ENCODE data around the gene METRN. TPM values are rescaled to one million over a fixed set of nuclear protein-coding genes. Genes with fewer than 3 reads are reported as not detected.

METRN gene
- total and polyA plus RNA-seq, 3 donors from 2014 or later: 21.0 to 50.6 (median 34.9) TPM

DNA sequence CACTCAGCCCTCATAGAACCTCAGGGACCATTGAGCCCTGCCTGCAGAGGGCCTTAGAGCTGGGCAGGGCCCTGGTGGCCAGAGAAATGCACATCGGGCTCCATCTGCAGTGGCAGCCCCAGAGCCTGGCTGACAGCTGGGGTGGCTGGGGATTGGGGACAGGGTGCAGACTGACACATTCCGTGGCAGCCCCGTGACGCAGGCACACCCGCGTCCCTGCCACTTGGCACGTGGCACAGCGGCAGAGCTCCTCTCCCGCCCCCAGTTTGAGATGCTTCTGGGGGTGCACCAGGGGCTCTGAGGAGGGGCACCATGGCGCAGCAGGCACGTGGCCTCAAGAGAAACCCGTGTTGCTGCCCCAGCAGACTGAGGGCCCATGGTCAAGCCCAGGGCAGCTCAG lies 11.5 kb upstream of the METRN start:
- WGBS, 2 donors: 88% methylated on average over 9 of the region's 12 CpGs; no CpG with 5 or more reads in 1 of the 2 donors
- no peak for TF ChIP-seq CTCF (IDR thresholded peaks at IDR 0.05)
- TF ChIP-seq POLR2A (IDR thresholded peaks at IDR 0.05): no peak
- Histone ChIP-seq H3K27ac (no peak overlapping the region), H3K9me3 (no peaks in the 10 kb centered on the region), H3K4me3 (no peak overlapping the region), H3K27me3 (no peaks in the 10 kb centered on the region), H3K4me1 (no peaks in the 10 kb centered on the region), H3K36me3 (ENCODE audit: low read depth, missing control alignments) (no peaks in the 10 kb centered on the region)
- DNase-seq: no peak
- intact Hi-C loops (cut with DNase I; ENCODE audit: low total_unique reads): no loop called here

DNA sequence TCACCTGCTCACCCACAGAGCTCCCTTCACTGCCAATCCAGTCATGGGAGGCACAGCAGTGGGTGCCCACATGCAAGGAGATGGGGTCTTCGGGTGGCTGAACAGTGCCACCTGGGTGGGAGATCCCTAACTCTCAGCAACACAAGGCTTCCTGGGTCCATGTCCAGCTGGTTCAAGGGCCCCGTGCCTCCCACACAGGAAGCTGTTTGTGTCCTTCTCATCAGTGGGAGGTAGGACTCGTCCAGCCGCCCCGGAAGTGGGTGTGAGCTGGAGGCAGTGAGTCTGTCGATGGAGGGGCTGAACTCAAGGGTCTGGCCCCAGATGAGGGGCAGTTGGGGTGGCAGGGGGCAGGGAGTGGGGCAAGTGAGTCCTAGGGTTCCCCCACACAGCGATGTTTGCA lies 10.9 kb upstream of the METRN start:
- Histone ChIP-seq H3K27ac (no peak overlapping the region), H3K4me1 (no peaks in the 10 kb centered on the region), H3K9me3 (no peaks in the 10 kb centered on the region), H3K27me3 (no peaks in the 10 kb centered on the region), H3K36me3 (ENCODE audit: low read depth, missing control alignments) (no peaks in the 10 kb centered on the region), H3K4me3 (no peak overlapping the region)
- intact Hi-C loops (cut with DNase I; ENCODE audit: low total_unique reads): no loop called here
- DNase-seq: no peak
- WGBS, 2 donors: 63 to 70% methylated on average over 4 to 7 of the region's 7 CpGs
- no peak for TF ChIP-seq CTCF (IDR thresholded peaks at IDR 0.05)
- TF ChIP-seq POLR2A (IDR thresholded peaks at IDR 0.05): no peak

DNA sequence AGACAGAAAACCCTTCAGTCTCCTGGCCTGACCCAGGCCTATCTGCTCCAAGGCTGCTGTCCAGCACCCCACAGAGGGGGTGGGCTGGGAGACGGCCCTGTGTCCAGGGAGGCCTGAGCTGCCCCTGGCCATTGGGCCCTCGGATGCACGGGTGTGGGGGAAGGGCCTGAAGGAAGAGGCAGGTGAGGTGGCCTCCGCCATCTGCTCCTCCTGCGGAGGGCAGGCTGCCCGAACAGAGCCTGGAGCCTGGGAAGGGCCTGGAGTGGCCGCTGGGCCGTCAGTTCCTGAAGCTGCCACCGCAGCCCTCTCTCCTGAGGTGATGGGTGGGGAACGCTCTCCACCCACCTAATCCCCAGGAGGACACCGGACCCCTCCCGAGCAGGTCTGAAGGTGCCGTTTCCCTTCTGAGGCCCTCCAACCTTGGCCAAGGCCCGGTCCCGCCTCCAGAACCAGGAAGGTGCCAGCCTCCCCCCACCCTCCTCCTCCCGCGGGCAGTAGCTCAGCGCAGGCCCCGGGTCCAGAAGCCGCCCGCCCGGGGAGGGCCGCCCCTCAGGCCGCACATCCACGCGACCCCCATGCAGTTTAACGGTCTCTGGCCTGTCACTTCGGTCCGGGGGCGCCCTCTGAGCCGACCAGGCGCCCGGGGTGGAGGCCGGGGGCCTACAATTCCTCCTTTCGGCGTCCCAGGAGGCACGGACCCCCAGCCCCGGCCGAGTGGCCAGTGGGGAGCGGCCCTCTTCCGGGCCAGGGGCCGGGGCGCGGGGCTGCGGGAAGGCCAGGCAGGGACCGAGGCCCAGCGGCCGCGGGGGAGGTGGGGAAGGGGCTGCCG lies 10.2 kb upstream of the METRN start:
- Histone ChIP-seq H3K27ac (no peak overlapping the region), H3K9me3 (no peaks in the 10 kb centered on the region), H3K27me3 (no peaks in the 10 kb centered on the region), H3K4me1 (peaks cover 1% of the 10 kb centered on the region), H3K4me3 (peak overlapping the region; percentile 12 to 34), H3K36me3 (ENCODE audit: low read depth, missing control alignments) (no peaks in the 10 kb centered on the region)
- no peak for DNase-seq
- TF ChIP-seq POLR2A (IDR thresholded peaks at IDR 0.05) (no peak), CTCF (IDR thresholded peaks at IDR 0.05) (no peak)
- intact Hi-C loops (cut with DNase I; ENCODE audit: low total_unique reads): no loop called here
- WGBS, 2 donors: 5 to 16% methylated on average over 4 to 39 of the region's 50 CpGs

GRCh38 chr16:705431-706188 lies 9.3 kb upstream of the METRN start, which contains the start of gene FBXL16:
Gene FBXL16 (minus strand): TSS chr16:705801. CDS start chr16:697405, 8,396 bp downstream.
- intact Hi-C loops (cut with DNase I; ENCODE audit: low total_unique reads): no loop called here

More at GRCh38 chr16:705431-706188, 9.3 kb upstream of the METRN start, which contains the start of gene FBXL16:
- 0 to 1% methylated on average over 4 to 44 of the region's 115 CpGs for WGBS, 2 donors
- Histone ChIP-seq H3K9me3 (no peaks in the 10 kb centered on the region), H3K27me3 (no peaks in the 10 kb centered on the region), H3K36me3 (ENCODE audit: low read depth, missing control alignments) (no peaks in the 10 kb centered on the region), H3K4me3 (peak within 1 kb of the TSS; percentile 12 to 34), H3K27ac (no peak within 1 kb of the TSS), H3K4me1 (peaks cover 5% of the 10 kb centered on the region)
- TF ChIP-seq CTCF (IDR thresholded peaks at IDR 0.05): no peak
- DNase-seq: peak; percentile 54
